SIG-M5 treated with dmso at 0.1 percent for 504 hours (cell line): ENCODE data around the gene KAZN.

Experiments
- DNase-seq: peaks from one replicate; lab custom pipeline; 2025; ENCODE audit not compliant: unreplicated experiment; lab: John Stamatoyannopoulos, UW

The KAZN gene

GRCh38 chr1:14994841-14995437, 396.5 kb downstream of the KAZN start:
- no peak for DNase-seq

DNA sequence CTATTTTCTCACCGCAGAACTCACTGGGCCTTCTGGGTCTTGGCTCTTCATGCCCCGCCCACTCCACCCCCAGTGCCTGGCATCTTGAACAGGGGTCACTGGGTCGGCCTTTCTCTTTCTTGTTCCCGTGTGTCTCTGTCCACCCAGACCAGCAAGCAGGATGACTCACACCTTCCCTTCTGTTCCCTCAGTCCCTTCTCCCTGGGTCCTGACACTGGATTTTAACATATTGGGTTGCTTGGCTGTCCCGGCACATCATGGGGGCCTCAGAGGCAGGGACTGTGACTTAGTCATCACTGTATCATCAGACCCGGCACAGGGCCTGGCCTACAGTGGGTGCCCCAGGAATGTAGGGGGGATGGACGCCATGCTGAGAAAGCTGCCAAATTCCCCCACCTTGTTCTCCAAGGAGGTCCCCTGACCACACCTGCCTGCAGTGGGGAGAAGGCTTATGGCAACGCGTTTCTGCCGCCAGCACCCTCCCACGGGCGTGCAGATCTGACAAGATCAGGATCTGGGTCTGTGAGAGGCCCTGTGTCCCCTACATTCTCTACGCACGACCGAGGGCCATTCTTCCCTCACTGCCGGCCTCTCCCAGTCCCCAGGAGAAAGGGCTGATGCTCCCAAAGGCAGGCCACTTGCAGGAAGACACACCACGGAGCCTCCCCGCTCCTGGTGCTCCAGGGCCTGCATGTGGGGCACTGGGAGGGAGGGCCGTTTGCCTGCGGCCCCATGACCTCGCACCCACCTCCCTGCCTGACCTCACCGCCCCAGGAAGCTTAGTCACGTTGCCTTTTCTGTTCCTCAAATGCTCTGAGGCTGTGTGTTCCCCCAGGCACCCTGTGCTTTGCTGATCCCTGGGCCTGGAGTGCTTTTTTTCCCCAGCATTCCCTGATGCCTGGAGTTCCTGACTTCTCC, 397.9 kb downstream of the KAZN start:
- DNase-seq: peak; percentile 23

GRCh38 chr1:14997646-14998276, 399.3 kb downstream of the KAZN start:
- no peak for DNase-seq

DNA sequence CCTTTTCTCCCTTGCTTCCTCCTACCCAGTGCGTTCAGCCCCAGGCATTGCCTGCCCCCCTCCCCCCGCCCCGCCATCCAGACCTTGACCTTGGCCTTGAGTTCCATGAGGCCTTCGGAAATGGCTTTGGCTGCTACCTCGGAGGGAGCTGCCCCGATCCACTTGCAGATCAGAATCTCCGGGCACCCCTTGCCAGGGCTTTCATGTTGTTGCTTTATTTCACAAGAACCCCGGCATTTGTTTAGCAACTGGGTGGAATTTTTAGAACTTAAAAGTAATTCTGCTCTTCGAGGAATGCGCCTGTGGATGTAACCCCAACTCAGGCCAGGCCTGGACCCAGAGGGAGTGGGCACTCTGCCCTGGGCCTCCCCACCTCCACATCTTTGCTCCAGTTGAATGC, 401.0 kb downstream of the KAZN start:
- DNase-seq: no peak

DNA sequence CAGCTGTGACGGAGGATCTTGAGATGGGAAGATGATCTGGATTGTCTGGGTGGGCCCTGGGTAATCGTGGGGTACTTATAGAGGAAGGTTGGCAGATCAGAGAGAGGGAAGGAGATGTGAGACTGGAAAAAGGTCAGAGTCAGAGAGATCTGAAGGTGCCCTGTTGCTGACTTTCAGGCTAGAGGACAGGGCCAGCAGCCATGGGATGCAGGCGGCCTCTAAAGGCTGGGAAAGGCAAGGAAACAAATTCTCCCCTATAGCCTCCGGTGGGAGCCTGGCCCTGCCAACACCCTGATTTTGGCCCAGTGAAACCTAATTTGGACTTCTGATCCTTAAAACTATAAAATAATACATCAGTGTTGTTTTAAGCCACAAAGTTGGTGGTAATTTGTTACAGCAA, 401.5 kb downstream of the KAZN start:
- no peak for DNase-seq

DNA sequence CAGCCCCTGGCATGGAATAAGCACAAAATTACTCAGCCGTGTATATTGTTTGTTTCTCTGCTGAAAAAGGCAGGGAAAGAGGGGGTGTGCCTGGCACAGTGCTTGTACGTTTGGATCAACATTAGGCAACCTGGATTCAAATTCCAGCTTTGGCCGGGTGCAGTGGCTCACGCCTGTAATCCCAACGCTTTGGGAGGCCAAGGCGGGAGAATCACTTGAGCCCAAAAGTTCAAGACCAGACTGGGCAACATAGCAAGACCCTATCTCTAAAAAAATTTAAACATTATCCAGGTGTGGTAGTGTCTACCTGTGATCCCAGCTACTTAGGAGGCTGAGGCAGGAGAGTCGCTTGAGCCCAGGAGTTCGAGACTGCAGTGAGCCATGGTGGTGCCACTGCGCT, 402.2 kb downstream of the KAZN start:
- DNase-seq: no peak

GRCh38 chr1:15001317-15001915, 402.9 kb downstream of the KAZN start:
- DNase-seq: peak; percentile 48

- no peak for DNase-seq
Observed at GRCh38 chr1:15002325-15002724, 403.8 kb downstream of the KAZN start.

- no peak for DNase-seq
Observed at GRCh38 chr1:15004396-15004795, 405.9 kb downstream of the KAZN start.

- DNase-seq: no peak
Observed at GRCh38 chr1:15005116-15005515, 406.6 kb downstream of the KAZN start.

GRCh38 chr1:15007368-15007767, 408.9 kb downstream of the KAZN start:
- no peak for DNase-seq

DNA sequence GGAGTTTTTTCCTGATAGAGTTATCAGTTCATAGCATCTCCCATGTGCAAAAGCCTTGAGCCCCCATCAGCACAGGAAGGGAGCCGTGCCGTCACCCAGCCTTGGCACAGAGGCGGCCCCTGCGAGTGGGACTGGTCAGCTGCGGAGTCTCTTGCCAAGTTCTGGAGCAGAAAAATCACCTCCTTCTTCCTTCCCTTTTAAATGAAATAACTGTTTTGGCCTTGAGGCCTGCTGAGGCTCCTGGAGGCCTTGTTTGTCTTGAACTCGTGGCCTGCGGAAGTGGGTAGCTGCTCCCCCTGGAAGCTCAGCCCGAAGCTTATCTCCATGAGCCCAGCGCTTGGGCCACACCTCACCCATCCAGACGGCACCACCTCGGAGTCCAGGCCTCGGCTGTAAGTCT, 409.4 kb downstream of the KAZN start:
- no peak for DNase-seq

DNA sequence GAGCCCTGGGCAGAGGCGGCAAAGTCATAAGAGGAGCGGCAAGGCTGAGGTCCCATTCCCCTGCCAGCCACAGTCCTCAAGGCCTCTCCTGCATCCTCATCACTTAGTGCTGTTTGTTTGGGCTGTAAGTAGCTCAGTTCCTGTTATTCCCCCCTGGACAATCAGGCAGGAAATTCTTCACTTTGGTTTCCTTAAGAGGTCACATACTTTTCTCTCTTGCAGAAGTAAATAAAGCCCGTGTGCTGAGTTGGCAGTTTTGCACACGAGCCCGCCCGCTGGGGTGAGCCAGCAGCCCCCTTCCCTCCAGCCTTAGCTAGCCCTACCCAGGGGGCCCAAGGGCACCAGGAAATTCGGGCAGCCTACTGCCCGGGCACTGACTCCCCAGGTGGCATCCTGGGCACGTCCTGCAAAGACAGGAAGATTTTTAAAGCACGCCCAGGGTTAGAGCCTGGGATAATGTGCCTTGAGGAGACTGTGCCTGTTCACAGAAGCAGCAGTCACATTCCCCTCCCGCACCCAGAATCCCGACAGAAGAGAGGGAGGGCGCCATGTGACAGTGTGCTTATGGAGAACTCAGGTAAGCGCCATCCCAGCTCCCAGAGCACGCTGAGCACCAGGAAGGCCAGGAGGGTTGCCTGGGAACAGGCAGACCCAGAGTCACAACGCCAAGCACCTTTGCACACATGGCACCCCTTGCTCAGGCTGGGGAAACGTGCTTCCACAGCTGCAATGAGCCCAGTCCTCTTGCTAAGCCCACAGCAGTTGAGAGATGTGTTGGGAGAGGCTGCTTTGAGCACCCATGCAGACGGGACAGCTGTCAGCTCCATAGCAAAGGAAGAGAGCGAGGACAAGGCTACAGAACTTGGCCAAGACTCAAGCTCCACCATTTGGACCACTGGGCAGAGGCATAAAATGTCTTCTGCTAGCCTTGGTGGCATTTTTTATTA, 410.6 kb downstream of the KAZN start:
- no peak for DNase-seq

GRCh38 chr1:15011160-15011559, 412.7 kb downstream of the KAZN start:
- DNase-seq: no peak

- no peak for DNase-seq
Observed at GRCh38 chr1:15011661-15012060, 413.2 kb downstream of the KAZN start.

DNA sequence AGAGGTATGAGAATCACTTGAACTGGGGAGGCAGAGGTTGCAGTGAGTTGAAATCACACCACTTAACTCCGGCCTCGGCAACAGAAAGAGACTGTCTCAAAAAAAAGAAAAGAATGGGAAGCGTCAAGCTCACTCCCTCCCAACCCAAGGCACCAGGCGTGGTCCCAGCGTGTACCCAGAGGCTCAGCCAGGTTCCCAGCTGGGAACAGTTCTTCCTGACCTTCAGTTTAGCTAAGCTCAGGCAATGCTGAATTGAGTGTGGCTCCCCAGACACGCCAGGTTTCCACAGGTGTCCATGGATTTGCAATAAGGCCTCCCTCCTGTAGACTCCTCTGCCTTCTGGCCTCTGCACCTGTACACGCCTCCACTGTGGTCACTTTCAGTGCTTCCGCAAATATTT, 414.3 kb downstream of the KAZN start:
- DNase-seq: no peak

- no peak for DNase-seq
Observed at GRCh38 chr1:15013767-15014166, 415.3 kb downstream of the KAZN start.

- no peak for DNase-seq
Observed at GRCh38 chr1:15014516-15014915, 416.0 kb downstream of the KAZN start.

DNA sequence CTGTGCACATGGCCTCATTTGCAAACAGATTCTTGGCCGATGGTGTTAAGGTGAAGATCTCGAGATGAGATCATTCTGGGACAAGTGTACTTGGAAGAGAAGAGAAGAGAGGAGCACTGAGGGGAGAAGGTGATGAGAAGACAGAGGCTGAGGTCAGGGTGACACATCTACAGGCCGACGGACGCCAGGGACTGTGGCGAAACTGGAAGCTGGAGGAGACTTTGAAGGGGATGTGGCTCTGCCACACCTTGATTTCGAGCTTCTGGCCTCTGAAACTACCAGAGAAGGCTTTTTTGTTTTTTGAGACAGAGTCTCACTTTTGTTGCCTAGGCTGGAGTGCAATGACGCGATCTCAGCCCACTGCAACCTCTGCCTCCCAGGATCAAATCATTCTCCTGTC, 417.5 kb downstream of the KAZN start:
- DNase-seq: no peak

- DNase-seq: no peak
Observed at GRCh38 chr1:15016526-15016925, 418.0 kb downstream of the KAZN start.

- no peak for DNase-seq
Observed at GRCh38 chr1:15017120-15017519, 418.6 kb downstream of the KAZN start.
